ENCODE measurements around the gene PER3.

The PER3 gene

GRCh38 chr1:7809742-7810141 lies 25.7 kb downstream of the PER3 start:
- no peak for TF ChIP-seq CSDC2 (CRISPR knock-in tag; IDR thresholded peaks at IDR 0.05)
- no peak for TF ChIP-seq PPARA (CRISPR knock-in tag; IDR thresholded peaks at IDR 0.05; ENCODE audit: borderline replicate concordance)
- no peak for TF ChIP-seq OSR1 (CRISPR knock-in tag; IDR thresholded peaks at IDR 0.05)
- TF ChIP-seq ISL1 (CRISPR knock-in tag; IDR thresholded peaks at IDR 0.05): no peak
- no peak for TF ChIP-seq POU6F1 (CRISPR knock-in tag; IDR thresholded peaks at IDR 0.05; ENCODE audit: borderline replicate concordance, low read depth)
- TF ChIP-seq ZNF8 (CRISPR knock-in tag; IDR thresholded peaks at IDR 0.05): no peak
- TF ChIP-seq, protein P1, sequence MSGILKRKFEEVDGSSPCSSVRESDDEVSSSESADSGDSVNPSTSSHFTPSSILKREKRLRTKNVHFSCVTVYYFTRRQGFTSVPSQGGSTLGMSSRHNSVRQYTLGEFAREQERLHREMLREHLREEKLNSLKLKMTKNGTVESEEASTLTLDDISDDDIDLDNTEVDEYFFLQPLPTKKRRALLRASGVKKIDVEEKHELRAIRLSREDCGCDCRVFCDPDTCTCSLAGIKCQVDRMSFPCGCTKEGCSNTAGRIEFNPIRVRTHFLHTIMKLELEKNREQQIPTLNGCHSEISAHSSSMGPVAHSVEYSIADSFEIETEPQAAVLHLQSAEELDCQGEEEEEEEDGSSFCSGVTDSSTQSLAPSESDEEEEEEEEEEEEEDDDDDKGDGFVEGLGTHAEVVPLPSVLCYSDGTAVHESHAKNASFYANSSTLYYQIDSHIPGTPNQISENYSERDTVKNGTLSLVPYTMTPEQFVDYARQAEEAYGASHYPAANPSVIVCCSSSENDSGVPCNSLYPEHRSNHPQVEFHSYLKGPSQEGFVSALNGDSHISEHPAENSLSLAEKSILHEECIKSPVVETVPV (CRISPR knock-in tag; IDR thresholded peaks at IDR 0.05): no peak
- no peak for TF ChIP-seq ESRRG (CRISPR knock-in tag; IDR thresholded peaks at IDR 0.05)
- TF ChIP-seq RARB (CRISPR knock-in tag; IDR thresholded peaks at IDR 0.05): no peak
- TF ChIP-seq BACH2 (CRISPR knock-in tag; IDR thresholded peaks at IDR 0.05; ENCODE audit: borderline replicate concordance): no peak
- TF ChIP-seq TCF4 (CRISPR knock-in tag; IDR thresholded peaks at IDR 0.05; ENCODE audit: borderline replicate concordance): no peak
- TF ChIP-seq ZFP3 (CRISPR knock-in tag; IDR thresholded peaks at IDR 0.05): no peak
- TF ChIP-seq SNAI2 (CRISPR knock-in tag; IDR thresholded peaks at IDR 0.05): no peak
- TF ChIP-seq ZC3H10 (CRISPR knock-in tag; IDR thresholded peaks at IDR 0.05): no peak
- no peak for TF ChIP-seq ZNF70 (CRISPR knock-in tag; IDR thresholded peaks at IDR 0.05)
- TF ChIP-seq ZNF565 (CRISPR knock-in tag; conservative IDR thresholded peaks at IDR 0.05; ENCODE audit: low read depth): no peak
- no peak for TF ChIP-seq ZFP30 (CRISPR knock-in tag; IDR thresholded peaks at IDR 0.05)
- TF ChIP-seq GLIS3 (CRISPR knock-in tag; IDR thresholded peaks at IDR 0.05): no peak
- TF ChIP-seq TOX (CRISPR knock-in tag; IDR thresholded peaks at IDR 0.05; ENCODE audit: borderline replicate concordance): no peak
- no peak for ATAC-seq

DNA sequence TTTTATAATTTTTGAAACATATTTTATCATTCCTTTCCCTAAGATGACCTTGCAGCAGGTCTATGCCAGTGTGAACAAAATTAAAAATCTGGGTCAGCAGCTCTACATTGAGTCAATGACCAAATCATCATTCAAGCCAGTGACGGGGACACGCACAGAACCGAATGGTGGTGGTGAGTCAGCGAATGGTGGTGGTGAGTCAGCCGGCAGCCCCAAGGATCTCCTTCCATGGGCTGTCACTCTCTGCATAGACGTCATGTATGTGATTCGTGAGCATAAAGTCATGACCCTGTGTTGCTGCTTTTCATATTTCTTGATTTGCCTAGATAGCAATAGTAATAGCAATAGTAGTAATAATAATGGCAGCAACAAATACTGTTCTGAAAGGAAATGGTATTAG lies 26.3 kb downstream of the PER3 start:
- ATAC-seq: peak; percentile 85
- TF ChIP-seq GLIS3 (CRISPR knock-in tag; IDR thresholded peaks at IDR 0.05) (no peak), TCF4 (CRISPR knock-in tag; IDR thresholded peaks at IDR 0.05; ENCODE audit: borderline replicate concordance) (no peak), ZFP3 (CRISPR knock-in tag; IDR thresholded peaks at IDR 0.05) (no peak), ISL1 (CRISPR knock-in tag; IDR thresholded peaks at IDR 0.05) (no peak), TSHZ2 (CRISPR knock-in tag; IDR thresholded peaks at IDR 0.05) (no peak), BACH2 (CRISPR knock-in tag; IDR thresholded peaks at IDR 0.05; ENCODE audit: borderline replicate concordance) (no peak), ZNF8 (CRISPR knock-in tag; IDR thresholded peaks at IDR 0.05) (no peak), TOX (CRISPR knock-in tag; IDR thresholded peaks at IDR 0.05; ENCODE audit: borderline replicate concordance) (no peak), RARB (CRISPR knock-in tag; IDR thresholded peaks at IDR 0.05) (no peak), OSR1 (CRISPR knock-in tag; IDR thresholded peaks at IDR 0.05) (no peak), ARNTL (CRISPR knock-in tag; IDR thresholded peaks at IDR 0.05; ENCODE audit: borderline replicate concordance, low read depth) (no peak), ZFP30 (CRISPR knock-in tag; IDR thresholded peaks at IDR 0.05) (no peak), ZNF565 (CRISPR knock-in tag; conservative IDR thresholded peaks at IDR 0.05; ENCODE audit: low read depth) (no peak), ZNF70 (CRISPR knock-in tag; IDR thresholded peaks at IDR 0.05) (no peak), SNAI2 (CRISPR knock-in tag; IDR thresholded peaks at IDR 0.05) (no peak), ESRRG (CRISPR knock-in tag; IDR thresholded peaks at IDR 0.05) (no peak)
- TF ChIP-seq, protein P1 (CRISPR knock-in tag; IDR thresholded peaks at IDR 0.05): no peak
- TF ChIP-seq, protein P2, sequence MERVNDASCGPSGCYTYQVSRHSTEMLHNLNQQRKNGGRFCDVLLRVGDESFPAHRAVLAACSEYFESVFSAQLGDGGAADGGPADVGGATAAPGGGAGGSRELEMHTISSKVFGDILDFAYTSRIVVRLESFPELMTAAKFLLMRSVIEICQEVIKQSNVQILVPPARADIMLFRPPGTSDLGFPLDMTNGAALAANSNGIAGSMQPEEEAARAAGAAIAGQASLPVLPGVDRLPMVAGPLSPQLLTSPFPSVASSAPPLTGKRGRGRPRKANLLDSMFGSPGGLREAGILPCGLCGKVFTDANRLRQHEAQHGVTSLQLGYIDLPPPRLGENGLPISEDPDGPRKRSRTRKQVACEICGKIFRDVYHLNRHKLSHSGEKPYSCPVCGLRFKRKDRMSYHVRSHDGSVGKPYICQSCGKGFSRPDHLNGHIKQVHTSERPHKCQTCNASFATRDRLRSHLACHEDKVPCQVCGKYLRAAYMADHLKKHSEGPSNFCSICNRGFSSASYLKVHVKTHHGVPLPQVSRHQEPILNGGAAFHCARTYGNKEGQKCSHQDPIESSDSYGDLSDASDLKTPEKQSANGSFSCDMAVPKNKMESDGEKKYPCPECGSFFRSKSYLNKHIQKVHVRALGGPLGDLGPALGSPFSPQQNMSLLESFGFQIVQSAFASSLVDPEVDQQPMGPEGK (CRISPR knock-in tag; IDR thresholded peaks at IDR 0.05; ENCODE audit: borderline replicate concordance): no peak
